HG03460 (cell line): Measurements from ENCODE around the gene GLYATL1B.

Source experiments
- ATAC-seq: cut with Tn5 transposase; IDR thresholded peaks from one replicate; pipeline ENCODE4 v1.9.1; 2021; ENCODE audit not compliant: unreplicated experiment

Gene GLYATL1B

DNA sequence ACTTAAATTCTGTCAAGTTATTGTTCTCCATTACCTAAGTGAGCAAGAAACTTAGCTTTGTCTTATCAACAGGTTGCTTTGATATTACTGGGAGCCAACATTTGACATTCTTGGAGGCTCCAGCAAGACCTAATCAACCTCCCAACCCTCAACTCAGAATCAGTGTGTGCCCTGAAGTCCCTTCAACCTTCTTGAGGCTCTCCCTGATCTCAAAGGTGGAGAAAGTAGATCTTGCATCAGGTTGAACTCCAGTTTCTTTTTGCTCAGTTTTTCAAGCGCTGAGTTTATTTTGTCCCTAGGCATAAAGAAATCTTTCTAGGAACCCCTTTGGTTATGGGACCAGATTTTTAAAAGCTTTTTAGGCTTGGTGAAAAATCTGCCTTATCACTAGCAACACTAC, 58.0 kb downstream of the GLYATL1B start:
- no peak for ATAC-seq
